Activated CD8-positive, alpha-beta memory T cell treated with anti-CD3 and anti-CD28 coated beads, Interleukin-2, amount 50 U/mL, for 48 hours (primary cell): ENCODE results near the gene SPG7.

ENCODE experiments used
- DNase-seq: peaks from one replicate; pipeline ENCODE4 v3.0.0-alpha.2; 2020

The SPG7 gene

GRCh38 chr16:89602952-89603590 is 94.9 kb downstream of the SPG7 start:
- DNase-seq, result no peak

- DNase-seq, result no peak
Observed at GRCh38 chr16:89604764-89605163, 96.6 kb downstream of the SPG7 start.

GRCh38 chr16:89605186-89605970 is 97.2 kb downstream of the SPG7 start:
- no peak for DNase-seq

GRCh38 chr16:89606006-89606405 is 97.8 kb downstream of the SPG7 start:
- DNase-seq, result no peak
